A549 (cell line): ENCODE results near the gene CYP20A1. TPM values are rescaled to one million over a fixed set of nuclear protein-coding genes. Genes with fewer than 3 reads are reported as not detected.

Experiments used
- ATAC-seq, 2 experiments: fragments of 200-7000 bp in 1 of 2; fragments of >200 bp in 1 of 2; cut with Nextera tagmentation in 1 of 2; cut with Tn5 transposase in 1 of 2; 3 replicates each; pipeline versions ENCODE4 v1.8.0 to v1.9.1; 2018 to 2020; ENCODE audit warnings: mild to moderate bottlenecking in 1 of 2, moderate library complexity in 1 of 2
- CTCF ChIA-PET: fragments of 300-600 bp; sonication (Branson Sonifier 250); formaldehyde crosslinking; extraction: SDS; loops from one replicate; lab custom pipeline; 2021; ENCODE audit warnings: antibody characterized with exemption, inconsistent platforms; lab: Yijun Ruan, JAX
- POLR2A ChIA-PET: fragments of 350-600 bp; formaldehyde crosslinking; extraction: SDS; loops from one replicate; lab custom pipeline; 2021; ENCODE audit warnings: antibody characterized with exemption, inconsistent platforms; lab: Yijun Ruan, JAX
- DNase-seq, 2 experiments: peaks; one replicate each; pipeline versions ENCODE4 v3.0.0 to v3.0.0-alpha.2; 2011 to 2016; ENCODE audit warnings: low read depth in 1 of 2, low spot score in 1 of 2
- FAIRE-seq: peaks from 2 replicates; lab custom pipeline; 2011; peaks lifted over from hg19 to GRCh38; lab: Jason Lieb, UNC
- H3K27ac ChIP-seq, 2 experiments: fragments of >200 bp; sonication (Bioruptor Twin); formaldehyde crosslinking; 3 replicates each; pipeline ENCODE4 v1.5.1; 2016 to 2017
- H3K4me1 ChIP-seq: fragments of >200 bp; sonication (Bioruptor Twin); formaldehyde crosslinking; 3 replicates; pipeline ENCODE4 v1.6.1; 2016
- H3K4me2 ChIP-seq: fragments of >200 bp; sonication (Bioruptor Twin); formaldehyde crosslinking; 3 replicates; pipeline ENCODE4 v1.6.1; 2016
- H3K4me3 ChIP-seq: fragments of >200 bp; sonication (Bioruptor Twin); formaldehyde crosslinking; 3 replicates; pipeline ENCODE4 v1.5.1; 2016
- H3K9me3 ChIP-seq: fragments of >200 bp; sonication (Bioruptor Twin); formaldehyde crosslinking; 3 replicates; pipeline ENCODE4 v1.6.1; 2016
- CHD2 ChIP-seq: fragments of 150-350 bp; IDR thresholded peaks from 2 replicates; pipeline ENCODE4 v1.6.1; 2014; ENCODE audit warnings: low read length; ENCODE audit not compliant: partially characterized antibody
- CHD4 ChIP-seq: fragments of 200-600 bp; sonication (generic); IDR thresholded peaks from 2 replicates; pipeline ENCODE4 v1.6.1; 2016; ENCODE audit warnings: antibody characterized with exemption, mild to moderate bottlenecking, borderline replicate concordance
- ESRRA ChIP-seq: fragments of 150-350 bp; IDR thresholded peaks from 2 replicates; pipeline ENCODE4 v1.6.1; 2014; ENCODE audit warnings: mild to moderate bottlenecking, low read length, borderline replicate concordance
- HOXB13 ChIP-seq: fragments of 250-450 bp; sonication (Bioruptor Pico); IDR thresholded peaks from 2 replicates; pipeline ENCODE4 v1.5.0; 2020; ENCODE audit warnings: low read depth, mild to moderate bottlenecking, moderate library complexity
- HOXB5 ChIP-seq: fragments of 250-450 bp; sonication (Bioruptor Pico); IDR thresholded peaks from 2 replicates; pipeline ENCODE4 v1.5.0; 2020; ENCODE audit warnings: mild to moderate bottlenecking, moderate library complexity
- JUN ChIP-seq, 2 experiments: fragments of >200 bp; sonication (Bioruptor Twin); formaldehyde crosslinking; IDR thresholded peaks; 2 replicates in 1 of 2; 3 replicates in 1 of 2; pipeline ENCODE4 v1.6.1; 2016 to 2017
- MAZ ChIP-seq: fragments of 150-350 bp; IDR thresholded peaks from 2 replicates; pipeline ENCODE4 v1.6.1; 2014; ENCODE audit warnings: antibody characterized with exemption, low read depth, low read length, borderline replicate concordance
- PHF8 ChIP-seq: fragments of 200-600 bp; sonication (generic); IDR thresholded peaks from 2 replicates; pipeline ENCODE4 v1.6.1; 2016; ENCODE audit warnings: low read depth, mild to moderate bottlenecking, antibody characterized with exemption, moderate library complexity, borderline replicate concordance
- POLR2A ChIP-seq: IDR thresholded peaks from 2 replicates; pipeline ENCODE4 v1.6.1; 2012; ENCODE audit warnings: mild to moderate bottlenecking, low read length
- TFCP2L1 ChIP-seq: fragments of 250-450 bp; sonication (Bioruptor Pico); IDR thresholded peaks from 2 replicates; pipeline ENCODE4 v1.5.0; 2021; ENCODE audit warnings: mild to moderate bottlenecking
- WGBS: methylation state at CpG from one replicate; pipeline ENCODE4 v1.1.6; 2017; ENCODE audit errors: missing lambda C conversion rate; 5-methylcytosine and 5-hydroxymethylcytosine counted together
- polyA plus RNA-seq, 4 experiments: library from polyadenylated mRNA; depleted of rRNA in 3 of 4; stranded (reverse); fragments of >200 nt; fragmentation: RNase III in 1 of 4; extraction: RNeasy Plus Mini Kit Qiagen cat#74134 plus additional on column Dnase treatment in 1 of 4; gene quantifications; 2 replicates in 3 of 4; 3 replicates in 1 of 4; pipeline ENCODE4 v1.2.3, GENCODE V29; 2011 to 2017
- TF ChIP-seq, protein P1 (sequence below): fragments of 150-350 bp; IDR thresholded peaks from 2 replicates; pipeline ENCODE4 v1.6.1; 2014; ENCODE audit warnings: low read depth, mild to moderate bottlenecking, low read length
- TF ChIP-seq, protein P2 (sequence below): IDR thresholded peaks from 2 replicates; pipeline ENCODE4 v1.6.1; 2012
- TF ChIP-seq, protein P3 (sequence below): fragments of >200 bp; sonication (Bioruptor Twin); formaldehyde crosslinking; IDR thresholded peaks from 3 replicates; pipeline ENCODE4 v1.6.1; 2016
- TF ChIP-seq, protein P4 (sequence below): fragments of 200-600 bp; sonication (generic); IDR thresholded peaks from 2 replicates; pipeline ENCODE4 v1.6.1; 2016; ENCODE audit warnings: antibody characterized with exemption, mild to moderate bottlenecking, moderate library complexity
- TF ChIP-seq, protein P5 (sequence below): IDR thresholded peaks from 2 replicates; pipeline ENCODE4 v1.6.1; 2012; ENCODE audit warnings: low read depth, borderline replicate concordance

The CYP20A1 gene
- polyA plus RNA-seq, 2 of the 4 experiments (the other 2 are of a cell fraction): 7.5 to 19.7 TPM

DNA sequence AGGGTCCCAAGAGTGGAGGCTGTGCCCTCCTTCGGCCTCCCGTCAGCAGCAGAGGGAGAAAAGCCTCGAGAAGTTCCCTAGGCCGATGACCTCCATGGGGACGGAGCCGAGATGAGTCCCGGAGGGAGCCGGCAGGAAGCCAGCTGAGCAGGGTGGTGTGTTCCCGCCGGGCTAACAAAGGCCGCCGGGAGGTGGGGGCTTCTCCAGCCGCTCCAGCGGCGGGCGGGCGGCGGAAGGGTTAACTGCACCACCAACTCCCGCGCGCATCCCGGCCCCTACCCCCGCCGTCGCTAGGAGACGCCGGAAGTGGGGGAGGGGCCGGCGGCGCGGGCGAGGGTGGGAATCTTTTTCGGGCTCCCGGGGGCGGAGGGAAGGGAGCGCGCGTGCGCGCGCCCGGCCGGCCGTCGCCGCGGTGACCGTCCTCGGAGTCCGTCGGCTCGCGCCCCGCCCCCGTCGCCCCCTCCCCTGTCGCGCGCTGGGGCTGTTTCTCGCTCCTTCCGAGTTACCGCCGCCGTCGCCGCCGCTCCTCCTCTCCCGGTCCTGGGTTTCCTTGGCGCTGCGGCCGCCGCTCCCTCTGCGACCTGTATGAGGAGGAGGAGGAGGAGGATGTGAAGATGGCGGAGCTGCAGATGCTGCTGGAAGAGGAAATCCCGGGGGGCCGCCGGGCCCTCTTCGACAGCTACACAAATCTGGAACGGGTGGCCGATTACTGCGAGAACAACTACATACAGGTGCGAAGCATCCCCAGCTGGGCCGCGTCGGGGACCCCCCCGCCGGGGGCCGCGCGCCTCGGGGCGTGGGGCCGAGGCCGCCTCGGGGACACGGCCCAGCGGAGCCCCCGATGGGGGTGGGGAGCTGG lies 89.3 kb downstream of the CYP20A1 start, which contains the start of gene ABI2:
ABI2 (plus strand) TSS at position 494 of the 859 bp plus-strand sequence; CDS start at position 615, 121 bp downstream.
- Histone ChIP-seq H3K4me3 (peak within 1 kb of the TSS; percentile 76), H3K4me1 (peaks cover 20% of the 10 kb centered on the region), H3K4me2 (peak within 1 kb of the TSS; percentile 81), H3K9me3 (no peaks in the 10 kb centered on the region), H3K27ac (peak within 1 kb of the TSS; percentile 92 to 98)
- peak; percentile 85 to 86 for DNase-seq
- ChIA-PET CTCF (interaction anchor here (0.6 kb wide), 1 partner anchor 57 kb away, joined by 3 read pairs; no protein-coding TSS in a partner anchor), POLR2A (interaction anchor here (1.9 kb wide), 1 partner anchor 89 kb away, joined by 9 read pairs; the partner anchor contains the start of gene CYP20A1)
- FAIRE-seq: no peak
- under 1% methylated on average over 24 of the region's 98 CpGs for WGBS
- TF ChIP-seq HOXB13 (CRISPR knock-in tag) (no peak), JUN (IDR thresholded peaks at IDR 0.05) (peak; percentile 75 to 76; a peak in 4 of 5 replicates), CHD4 (no peak), CHD2 (peak; percentile 36), POLR2A (peak; percentile 37; the same call in 1 of the 2 replicates), ESRRA (no peak), PHF8 (peak; percentile 81), TFCP2L1 (CRISPR knock-in tag) (0 out of 2 replicates have a peak, but pooled peaks have one; percentile 56), MAZ (peak; percentile 93; the same call in 1 of the 2 replicates), HOXB5 (CRISPR knock-in tag) (peak; percentile 42; the same call in 1 of the 2 replicates)
- TF ChIP-seq, protein P1, sequence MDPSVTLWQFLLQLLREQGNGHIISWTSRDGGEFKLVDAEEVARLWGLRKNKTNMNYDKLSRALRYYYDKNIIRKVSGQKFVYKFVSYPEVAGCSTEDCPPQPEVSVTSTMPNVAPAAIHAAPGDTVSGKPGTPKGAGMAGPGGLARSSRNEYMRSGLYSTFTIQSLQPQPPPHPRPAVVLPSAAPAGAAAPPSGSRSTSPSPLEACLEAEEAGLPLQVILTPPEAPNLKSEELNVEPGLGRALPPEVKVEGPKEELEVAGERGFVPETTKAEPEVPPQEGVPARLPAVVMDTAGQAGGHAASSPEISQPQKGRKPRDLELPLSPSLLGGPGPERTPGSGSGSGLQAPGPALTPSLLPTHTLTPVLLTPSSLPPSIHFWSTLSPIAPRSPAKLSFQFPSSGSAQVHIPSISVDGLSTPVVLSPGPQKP: 0 out of 2 replicates have a peak, but pooled peaks have one; percentile 30
- TF ChIP-seq, protein P2, sequence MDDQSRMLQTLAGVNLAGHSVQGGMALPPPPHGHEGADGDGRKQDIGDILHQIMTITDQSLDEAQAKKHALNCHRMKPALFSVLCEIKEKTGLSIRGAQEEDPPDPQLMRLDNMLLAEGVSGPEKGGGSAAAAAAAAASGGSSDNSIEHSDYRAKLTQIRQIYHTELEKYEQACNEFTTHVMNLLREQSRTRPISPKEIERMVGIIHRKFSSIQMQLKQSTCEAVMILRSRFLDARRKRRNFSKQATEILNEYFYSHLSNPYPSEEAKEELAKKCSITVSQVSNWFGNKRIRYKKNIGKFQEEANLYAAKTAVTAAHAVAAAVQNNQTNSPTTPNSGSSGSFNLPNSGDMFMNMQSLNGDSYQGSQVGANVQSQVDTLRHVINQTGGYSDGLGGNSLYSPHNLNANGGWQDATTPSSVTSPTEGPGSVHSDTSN: no peak
- TF ChIP-seq, protein P3, sequence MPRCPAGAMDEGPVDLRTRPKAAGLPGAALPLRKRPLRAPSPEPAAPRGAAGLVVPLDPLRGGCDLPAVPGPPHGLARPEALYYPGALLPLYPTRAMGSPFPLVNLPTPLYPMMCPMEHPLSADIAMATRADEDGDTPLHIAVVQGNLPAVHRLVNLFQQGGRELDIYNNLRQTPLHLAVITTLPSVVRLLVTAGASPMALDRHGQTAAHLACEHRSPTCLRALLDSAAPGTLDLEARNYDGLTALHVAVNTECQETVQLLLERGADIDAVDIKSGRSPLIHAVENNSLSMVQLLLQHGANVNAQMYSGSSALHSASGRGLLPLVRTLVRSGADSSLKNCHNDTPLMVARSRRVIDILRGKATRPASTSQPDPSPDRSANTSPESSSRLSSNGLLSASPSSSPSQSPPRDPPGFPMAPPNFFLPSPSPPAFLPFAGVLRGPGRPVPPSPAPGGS: peak; percentile 64; the same call in 1 of the 3 replicates
- TF ChIP-seq, protein P4, sequence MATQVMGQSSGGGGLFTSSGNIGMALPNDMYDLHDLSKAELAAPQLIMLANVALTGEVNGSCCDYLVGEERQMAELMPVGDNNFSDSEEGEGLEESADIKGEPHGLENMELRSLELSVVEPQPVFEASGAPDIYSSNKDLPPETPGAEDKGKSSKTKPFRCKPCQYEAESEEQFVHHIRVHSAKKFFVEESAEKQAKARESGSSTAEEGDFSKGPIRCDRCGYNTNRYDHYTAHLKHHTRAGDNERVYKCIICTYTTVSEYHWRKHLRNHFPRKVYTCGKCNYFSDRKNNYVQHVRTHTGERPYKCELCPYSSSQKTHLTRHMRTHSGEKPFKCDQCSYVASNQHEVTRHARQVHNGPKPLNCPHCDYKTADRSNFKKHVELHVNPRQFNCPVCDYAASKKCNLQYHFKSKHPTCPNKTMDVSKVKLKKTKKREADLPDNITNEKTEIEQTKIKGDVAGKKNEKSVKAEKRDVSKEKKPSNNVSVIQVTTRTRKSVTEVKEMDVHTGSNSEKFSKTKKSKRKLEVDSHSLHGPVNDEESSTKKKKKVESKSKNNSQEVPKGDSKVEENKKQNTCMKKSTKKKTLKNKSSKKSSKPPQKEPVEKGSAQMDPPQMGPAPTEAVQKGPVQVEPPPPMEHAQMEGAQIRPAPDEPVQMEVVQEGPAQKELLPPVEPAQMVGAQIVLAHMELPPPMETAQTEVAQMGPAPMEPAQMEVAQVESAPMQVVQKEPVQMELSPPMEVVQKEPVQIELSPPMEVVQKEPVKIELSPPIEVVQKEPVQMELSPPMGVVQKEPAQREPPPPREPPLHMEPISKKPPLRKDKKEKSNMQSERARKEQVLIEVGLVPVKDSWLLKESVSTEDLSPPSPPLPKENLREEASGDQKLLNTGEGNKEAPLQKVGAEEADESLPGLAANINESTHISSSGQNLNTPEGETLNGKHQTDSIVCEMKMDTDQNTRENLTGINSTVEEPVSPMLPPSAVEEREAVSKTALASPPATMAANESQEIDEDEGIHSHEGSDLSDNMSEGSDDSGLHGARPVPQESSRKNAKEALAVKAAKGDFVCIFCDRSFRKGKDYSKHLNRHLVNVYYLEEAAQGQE: peak; percentile 31; the same call in 1 of the 2 replicates
- TF ChIP-seq, protein P5, sequence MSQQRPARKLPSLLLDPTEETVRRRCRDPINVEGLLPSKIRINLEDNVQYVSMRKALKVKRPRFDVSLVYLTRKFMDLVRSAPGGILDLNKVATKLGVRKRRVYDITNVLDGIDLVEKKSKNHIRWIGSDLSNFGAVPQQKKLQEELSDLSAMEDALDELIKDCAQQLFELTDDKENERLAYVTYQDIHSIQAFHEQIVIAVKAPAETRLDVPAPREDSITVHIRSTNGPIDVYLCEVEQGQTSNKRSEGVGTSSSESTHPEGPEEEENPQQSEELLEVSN: peak; percentile 49; the same call in 1 of the 2 replicates
- ATAC-seq: peak; percentile 83 to 89
